Measurements from ENCODE around the gene ELANE. TPM values are rescaled to one million over a fixed set of nuclear protein-coding genes. Genes with fewer than 3 reads are reported as not detected.

ELANE gene
- total and polyA plus RNA-seq, 10 donors: 2.8 to 137 (median 9.8) TPM

DNA sequence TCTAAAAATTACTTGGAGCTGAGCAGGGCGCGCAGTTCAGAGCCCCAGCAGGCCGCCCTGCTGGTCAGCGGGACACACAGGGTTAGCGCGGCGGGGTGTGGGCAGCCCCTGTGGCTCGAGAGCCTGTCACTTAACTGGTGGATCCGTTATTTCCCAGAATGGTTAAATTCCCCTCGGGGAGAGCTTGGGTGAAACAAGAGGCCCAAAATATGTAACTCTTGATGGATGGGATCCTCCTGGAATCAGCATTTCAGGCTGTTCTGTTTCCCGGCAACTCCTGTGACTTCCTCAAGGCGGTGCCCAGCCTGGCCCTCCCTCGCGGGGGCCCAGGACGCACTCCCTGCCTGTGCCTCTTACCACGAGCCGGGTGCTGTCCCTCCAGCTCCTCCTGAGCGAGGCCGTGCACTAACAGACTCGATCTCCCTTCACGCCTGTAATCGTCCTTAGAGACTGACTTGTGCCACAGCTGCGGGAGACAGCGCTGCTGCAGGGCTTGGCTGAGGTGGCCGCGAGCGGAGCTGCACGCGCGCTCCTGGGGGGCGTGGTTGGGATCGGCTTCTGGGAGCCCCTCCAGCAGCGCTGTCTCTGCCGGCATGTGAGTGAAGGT, 45.2 kb upstream of the ELANE start:
- peak overlapping the region in 1 of 8 donors; percentile 13 for H3K27ac ChIP-seq
- H3K4me3 ChIP-seq: no peak overlapping the region
- peaks cover 17 to 78% (median 41%) of the 10 kb centered on the region in 6 donors for H3K4me1 ChIP-seq
- peaks cover 21 to 100% (median 92%) of the 10 kb centered on the region in 6 donors for H3K36me3 ChIP-seq
- WGBS, 5 donors: 83 to 90% (median 85%) methylated on average over 30 to 34 of the region's 34 CpGs
- TF ChIP-seq POLR2AphosphoS5 (IDR thresholded peaks at IDR 0.05) (peak; percentile 24 to 68 (median 44)), POLR2A (IDR thresholded peaks at IDR 0.05) (no peak)
- intact Hi-C loops (cut with DNase I; ENCODE audit: low total_unique reads): no loop called here
- no peak for DNase-seq
- H3K27me3 ChIP-seq (replicated peaks in 1 of 7): no peaks in the 10 kb centered on the region
- no peaks in the 10 kb centered on the region for H3K9me3 ChIP-seq

DNA sequence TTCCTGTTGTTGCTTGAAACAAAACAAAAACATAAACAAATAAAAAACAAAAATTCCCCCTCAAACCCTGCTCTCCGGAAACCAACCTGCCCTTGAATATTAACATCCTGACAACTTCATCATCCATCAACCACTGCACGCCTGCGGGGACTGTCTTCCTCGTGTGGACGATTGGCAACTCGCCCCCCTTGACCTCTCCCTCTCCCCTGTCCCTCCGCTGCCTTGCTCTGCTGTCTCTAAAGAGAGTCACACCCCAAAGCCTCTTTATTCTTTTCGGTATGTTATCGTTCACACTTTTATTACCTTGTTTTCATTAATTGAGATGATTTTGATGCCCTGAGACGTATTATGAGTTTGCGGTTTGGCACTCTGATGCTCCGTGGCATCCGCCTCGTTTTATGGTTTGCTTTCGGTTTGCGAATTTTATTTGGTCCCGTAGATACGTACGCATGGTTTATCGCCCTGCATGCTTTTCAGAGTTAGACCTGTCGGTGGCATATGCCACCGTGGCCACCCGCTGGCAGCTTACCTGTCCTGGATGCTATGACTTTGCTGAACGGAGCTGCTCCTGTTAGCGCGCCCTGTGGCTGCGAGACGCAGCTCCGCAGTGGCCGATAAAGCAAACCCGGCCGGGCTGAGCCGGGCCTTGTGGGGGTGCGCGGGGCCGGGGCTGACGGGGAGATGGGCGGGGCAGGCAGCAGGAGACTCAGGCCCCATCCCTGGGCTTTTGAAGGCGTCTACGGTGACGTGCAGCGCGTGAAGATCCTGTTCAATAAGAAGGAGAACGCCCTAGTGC, 44.3 kb upstream of the ELANE start:
- 87 to 93% (median 90%) methylated on average over 37 to 44 of the region's 44 CpGs for WGBS, 5 donors
- no peak for DNase-seq
- intact Hi-C loops (cut with DNase I; ENCODE audit: low total_unique reads): no loop called here

DNA sequence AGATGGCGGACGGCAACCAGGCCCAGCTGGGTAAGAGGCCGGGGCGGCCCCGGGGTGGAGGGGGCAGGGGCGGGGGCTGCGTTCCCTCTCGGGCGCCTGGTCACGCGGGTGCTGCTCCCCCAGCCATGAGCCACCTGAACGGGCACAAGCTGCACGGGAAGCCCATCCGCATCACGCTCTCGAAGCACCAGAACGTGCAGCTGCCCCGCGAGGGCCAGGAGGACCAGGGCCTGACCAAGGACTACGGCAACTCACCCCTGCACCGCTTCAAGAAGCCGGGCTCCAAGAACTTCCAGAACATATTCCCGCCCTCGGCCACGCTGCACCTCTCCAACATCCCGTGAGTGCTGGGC, 43.7 kb upstream of the ELANE start:
- Histone ChIP-seq H3K4me1 (peaks cover 5 to 63% (median 27%) of the 10 kb centered on the region in 6 donors), H3K27me3 (replicated peaks in 1 of 7) (no peaks in the 10 kb centered on the region), H3K36me3 (peaks cover 21 to 100% (median 97%) of the 10 kb centered on the region in 6 donors), H3K27ac (no peak overlapping the region), H3K9me3 (peaks cover 0 to 3% (median 0%) of the 10 kb centered on the region in 8 donors), H3K4me3 (no peak overlapping the region)
- DNase-seq: no peak
- intact Hi-C loops (cut with DNase I; ENCODE audit: low total_unique reads): no loop called here
- TF ChIP-seq POLR2A (IDR thresholded peaks at IDR 0.05): no peak
- TF ChIP-seq, protein P1, sequence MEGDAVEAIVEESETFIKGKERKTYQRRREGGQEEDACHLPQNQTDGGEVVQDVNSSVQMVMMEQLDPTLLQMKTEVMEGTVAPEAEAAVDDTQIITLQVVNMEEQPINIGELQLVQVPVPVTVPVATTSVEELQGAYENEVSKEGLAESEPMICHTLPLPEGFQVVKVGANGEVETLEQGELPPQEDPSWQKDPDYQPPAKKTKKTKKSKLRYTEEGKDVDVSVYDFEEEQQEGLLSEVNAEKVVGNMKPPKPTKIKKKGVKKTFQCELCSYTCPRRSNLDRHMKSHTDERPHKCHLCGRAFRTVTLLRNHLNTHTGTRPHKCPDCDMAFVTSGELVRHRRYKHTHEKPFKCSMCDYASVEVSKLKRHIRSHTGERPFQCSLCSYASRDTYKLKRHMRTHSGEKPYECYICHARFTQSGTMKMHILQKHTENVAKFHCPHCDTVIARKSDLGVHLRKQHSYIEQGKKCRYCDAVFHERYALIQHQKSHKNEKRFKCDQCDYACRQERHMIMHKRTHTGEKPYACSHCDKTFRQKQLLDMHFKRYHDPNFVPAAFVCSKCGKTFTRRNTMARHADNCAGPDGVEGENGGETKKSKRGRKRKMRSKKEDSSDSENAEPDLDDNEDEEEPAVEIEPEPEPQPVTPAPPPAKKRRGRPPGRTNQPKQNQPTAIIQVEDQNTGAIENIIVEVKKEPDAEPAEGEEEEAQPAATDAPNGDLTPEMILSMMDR (IDR thresholded peaks at IDR 0.05 in 8 of 11, conservative IDR thresholded peaks at IDR 0.05 in 3 of 11): no peak
- TF ChIP-seq POLR2AphosphoS5 (IDR thresholded peaks at IDR 0.05): peak; percentile 38 to 74 (median 48)
- 88 to 96% (median 93%) methylated on average over 16 to 26 of the region's 26 CpGs for WGBS, 5 donors

More for the DNA sequence above, 44.3 kb upstream of the ELANE start:
- TF ChIP-seq POLR2AphosphoS5 (IDR thresholded peaks at IDR 0.05) (peak in 2 of 3 donors; percentile 19 to 56), POLR2A (IDR thresholded peaks at IDR 0.05) (no peak)
- TF ChIP-seq, protein P1 (IDR thresholded peaks at IDR 0.05 in 8 of 11, conservative IDR thresholded peaks at IDR 0.05 in 3 of 11): no peak
- Histone ChIP-seq H3K36me3 (peaks cover 21 to 100% (median 95%) of the 10 kb centered on the region in 6 donors), H3K27me3 (replicated peaks in 1 of 7) (no peaks in the 10 kb centered on the region), H3K4me3 (no peak overlapping the region), H3K4me1 (peaks cover 10 to 69% (median 32%) of the 10 kb centered on the region in 6 donors), H3K27ac (no peak overlapping the region), H3K9me3 (peaks cover 0 to 3% (median 0%) of the 10 kb centered on the region in 8 donors)

DNA sequence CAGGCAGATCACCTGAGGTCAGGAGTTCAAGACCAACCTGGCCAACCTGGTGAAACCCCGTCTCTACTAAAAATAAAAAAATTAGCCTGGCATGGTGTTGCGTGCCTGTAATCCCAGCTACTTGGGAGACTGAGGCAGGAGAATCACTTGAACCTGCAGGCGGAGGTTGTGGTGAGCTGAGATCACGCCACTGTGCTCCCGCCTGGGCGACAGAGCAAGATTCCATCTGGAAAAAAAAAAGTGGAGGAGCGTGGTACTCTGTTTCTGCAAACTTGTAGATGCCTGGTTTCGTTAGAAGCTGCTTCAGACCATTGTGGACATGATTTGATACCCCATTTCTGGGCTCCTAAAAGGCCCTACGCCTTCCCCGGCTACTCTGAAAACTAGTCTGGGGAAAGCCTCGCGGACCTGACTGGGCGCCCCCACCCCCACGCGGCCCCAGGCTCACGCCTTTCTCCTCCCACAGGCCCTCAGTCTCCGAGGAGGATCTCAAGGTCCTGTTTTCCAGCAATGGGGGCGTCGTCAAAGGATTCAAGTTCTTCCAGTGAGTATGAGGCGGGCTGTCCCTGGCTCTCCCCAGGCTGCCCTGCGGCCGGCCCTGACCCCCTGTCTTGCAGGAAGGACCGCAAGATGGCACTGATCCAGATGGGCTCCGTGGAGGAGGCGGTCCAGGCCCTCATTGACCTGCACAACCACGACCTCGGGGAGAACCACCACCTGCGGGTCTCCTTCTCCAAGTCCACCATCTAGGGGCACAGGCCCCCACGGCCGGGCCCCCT, 41.8 kb upstream of the ELANE start:
- Histone ChIP-seq H3K36me3 (peaks cover 16 to 99% (median 81%) of the 10 kb centered on the region in 6 donors), H3K9me3 (peaks cover 0 to 3% (median 0%) of the 10 kb centered on the region in 8 donors), H3K4me3 (no peak overlapping the region), H3K4me1 (peaks cover 0 to 45% (median 12%) of the 10 kb centered on the region in 6 donors), H3K27me3 (replicated peaks in 1 of 7) (no peaks in the 10 kb centered on the region), H3K27ac (no peak overlapping the region)
- no peak for DNase-seq
- 78 to 88% (median 83%) methylated on average over 26 to 30 of the region's 30 CpGs for WGBS, 5 donors
- intact Hi-C loops (cut with DNase I; ENCODE audit: low total_unique reads): no loop called here
- TF ChIP-seq POLR2AphosphoS5 (IDR thresholded peaks at IDR 0.05): no peak
- TF ChIP-seq POLR2A (IDR thresholded peaks at IDR 0.05): no peak
- TF ChIP-seq, protein P1 (IDR thresholded peaks at IDR 0.05 in 8 of 11, conservative IDR thresholded peaks at IDR 0.05 in 3 of 11): no peak
